Neural cell (in vitro differentiated cells): Measurements from ENCODE around the gene PLK2. TPM values are rescaled to one million over a fixed set of nuclear protein-coding genes. Genes with fewer than 3 reads are reported as not detected.

Experiments
- H2AFZ ChIP-seq: fragments of 200-600, 300-800 bp; sonication (generic), shearing (Covaris generic); 2 replicates; pipeline ENCODE4 v1.6.0; 2014; ENCODE audit warnings: low read depth, mild to moderate bottlenecking, antibody characterized with exemption, low read length, moderate library complexity
- H3F3A ChIP-seq: fragments of 200-600 bp; shearing (Covaris generic); 2 replicates; pipeline ENCODE4 v1.6.1; 2016; ENCODE audit warnings: mild to moderate bottlenecking, moderate library complexity, mixed read lengths, antibody characterized with exemption, low read length; ENCODE audit not compliant: insufficient read depth, poor library complexity, severe bottlenecking
- H3K27ac ChIP-seq: fragments of 200-600, 300-800 bp; sonication (generic), shearing (Covaris generic); 2 replicates; pipeline ENCODE4 v1.5.1; 2014; ENCODE audit warnings: mild to moderate bottlenecking, low read length, moderate library complexity
- H3K27me3 ChIP-seq: fragments of 300-800, 200-600 bp; sonication (generic), shearing (Covaris generic); 2 replicates; pipeline ENCODE4 v1.6.0; 2014; ENCODE audit warnings: mild to moderate bottlenecking, low read depth, low read length, moderate library complexity; ENCODE audit not compliant: insufficient read depth
- H3K36me3 ChIP-seq: fragments of 300-800, 200-600 bp; sonication (generic), shearing (Covaris generic); 2 replicates; pipeline ENCODE4 v1.5.1; 2014; ENCODE audit warnings: mild to moderate bottlenecking, antibody characterized with exemption, low read length, moderate library complexity; ENCODE audit not compliant: insufficient read depth
- H3K4me2 ChIP-seq: fragments of 300-800, 200-600 bp; sonication (generic), shearing (Covaris generic); 2 replicates; pipeline ENCODE4 v1.6.0; 2014; ENCODE audit warnings: mild to moderate bottlenecking, low read length
- H3K4me3 ChIP-seq: fragments of 300-800, 200-600 bp; sonication (generic), shearing (Covaris generic); 2 replicates; pipeline ENCODE4 v1.5.1; 2014; ENCODE audit warnings: mild to moderate bottlenecking, low read length, moderate library complexity
- H3K79me2 ChIP-seq: fragments of 200-600 bp; shearing (Covaris generic); replicated peaks from 2 replicates; pipeline ENCODE4 v1.6.0; 2014; ENCODE audit warnings: mild to moderate bottlenecking, low read length, moderate library complexity; ENCODE audit not compliant: insufficient read depth
- H3K9ac ChIP-seq: fragments of 300-800, 200-600 bp; sonication (generic), shearing (Covaris generic); 2 replicates; pipeline ENCODE4 v1.6.1; 2016; ENCODE audit warnings: mild to moderate bottlenecking, low read length, mixed read lengths
- H3K9me2 ChIP-seq: fragments of 200-600 bp; shearing (Covaris generic); 2 replicates; pipeline ENCODE4 v1.6.1; 2016; ENCODE audit warnings: mild to moderate bottlenecking, low read length, mixed read lengths; ENCODE audit not compliant: insufficient read depth
- H3K9me3 ChIP-seq: fragments of 200-600, 300-800 bp; sonication (generic), shearing (Covaris generic); 2 replicates; pipeline ENCODE4 v1.6.1; 2016; ENCODE audit warnings: mild to moderate bottlenecking, mixed run types, low read length, moderate library complexity, mixed read lengths
- H4K20me1 ChIP-seq: fragments of 200-600 bp; shearing (Covaris generic); 2 replicates; pipeline ENCODE4 v1.6.1; 2016; ENCODE audit warnings: mild to moderate bottlenecking, mixed run types; ENCODE audit not compliant: insufficient read depth
- EP300 ChIP-seq: fragments of 450-650 bp; conservative IDR thresholded peaks from 2 replicates; pipeline ENCODE4 v1.6.1; 2014; ENCODE audit warnings: antibody characterized with exemption, mild to moderate bottlenecking, moderate library complexity; ENCODE audit not compliant: poor library complexity, severe bottlenecking
- EZH2 ChIP-seq: fragments of 200-600, 300-800 bp; shearing (Covaris generic), sonication (generic); IDR thresholded peaks from 2 replicates; pipeline ENCODE4 v1.6.1; 2014; ENCODE audit warnings: antibody characterized with exemption, low read length, borderline replicate concordance, mild to moderate bottlenecking; ENCODE audit not compliant: insufficient read depth, poor library complexity, severe bottlenecking
- MXI1 ChIP-seq: fragments of 450-650 bp; conservative IDR thresholded peaks from 2 replicates; pipeline ENCODE4 v1.6.1; 2014; ENCODE audit warnings: antibody characterized with exemption, mild to moderate bottlenecking; ENCODE audit not compliant: poor library complexity, severe bottlenecking
- POLR2AphosphoS5 ChIP-seq: IDR thresholded peaks from 2 replicates; pipeline ENCODE4 v1.6.1; 2012
- RAD21 ChIP-seq: fragments of 450-650 bp; conservative IDR thresholded peaks from 2 replicates; pipeline ENCODE4 v1.6.1; 2014; ENCODE audit warnings: antibody characterized with exemption, mild to moderate bottlenecking, moderate library complexity
- SMC3 ChIP-seq: fragments of 450-650 bp; conservative IDR thresholded peaks from 2 replicates; pipeline ENCODE4 v1.6.1; 2014; ENCODE audit warnings: antibody characterized with exemption, mild to moderate bottlenecking, moderate library complexity; ENCODE audit not compliant: poor library complexity
- TAF1 ChIP-seq: IDR thresholded peaks from 2 replicates; pipeline ENCODE4 v1.6.1; 2012; ENCODE audit warnings: low read depth
- polyA minus RNA-seq: library from RNA; depleted of rRNA, polyadenylated mRNA; stranded (reverse); fragments of >200 nt; gene quantifications from 2 replicates; pipeline ENCODE4 v1.2.3, GENCODE V29; 2014
- polyA plus RNA-seq: library from polyadenylated mRNA; depleted of rRNA; stranded (reverse); fragments of >200 nt; gene quantifications from 2 replicates; pipeline ENCODE4 v1.2.3, GENCODE V29; 2014
- TF ChIP-seq, protein P1 (sequence below): fragments of 450-650 bp; IDR thresholded peaks from 2 replicates; pipeline ENCODE4 v1.5.1; 2014; ENCODE audit warnings: antibody characterized with exemption, mild to moderate bottlenecking, moderate library complexity; ENCODE audit not compliant: poor library complexity, severe bottlenecking
- TF ChIP-seq, protein P2 (sequence below): IDR thresholded peaks from 2 replicates; pipeline ENCODE4 v1.6.1; 2012; ENCODE audit warnings: borderline replicate concordance

The PLK2 gene
- polyA plus RNA-seq (309 and 385 TPM in 2 replicates), polyA minus RNA-seq (800 and 993 TPM in 2 replicates)

DNA sequence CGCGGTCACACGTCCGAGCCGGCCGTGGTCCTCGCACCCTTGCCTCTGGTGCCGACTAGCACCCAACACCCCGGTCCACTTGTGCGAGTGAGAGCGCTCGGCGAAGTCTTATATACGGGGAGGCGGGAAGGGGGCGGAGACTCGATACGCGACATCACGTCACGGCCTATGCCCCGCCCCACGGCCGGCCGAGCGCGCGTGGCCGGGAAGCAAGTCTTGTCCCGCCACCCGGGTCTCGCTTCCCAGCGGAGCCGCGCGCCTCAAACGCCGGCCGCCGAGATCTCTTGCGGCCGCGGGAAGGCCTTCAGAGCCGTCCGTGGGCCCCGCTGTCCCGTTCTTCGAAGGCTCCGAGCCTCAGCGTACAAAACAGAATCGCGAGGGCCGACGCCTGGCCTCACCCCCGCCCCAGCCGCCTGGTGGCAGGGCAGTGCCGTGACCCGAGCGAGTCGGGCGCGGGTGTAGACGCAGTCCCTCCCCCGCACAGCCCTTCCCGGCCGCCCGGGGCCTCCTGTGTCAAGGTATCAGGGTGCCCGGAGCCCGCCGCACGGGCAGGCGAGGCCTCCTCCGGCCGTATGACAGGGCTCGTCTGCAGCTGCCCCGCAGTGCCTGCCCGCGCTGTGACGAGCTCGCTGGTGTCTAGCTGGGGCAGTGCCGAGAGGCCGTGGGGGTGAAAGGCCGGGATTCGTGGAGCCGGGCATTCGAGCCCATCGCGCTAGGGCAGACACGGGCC lies at the start of gene PLK2:
Gene PLK2, minus strand, starts transcription at position 85 of the 730 bp plus-strand sequence. CDS start 127 bp downstream, outside the sequence.
- TF ChIP-seq, protein P1, sequence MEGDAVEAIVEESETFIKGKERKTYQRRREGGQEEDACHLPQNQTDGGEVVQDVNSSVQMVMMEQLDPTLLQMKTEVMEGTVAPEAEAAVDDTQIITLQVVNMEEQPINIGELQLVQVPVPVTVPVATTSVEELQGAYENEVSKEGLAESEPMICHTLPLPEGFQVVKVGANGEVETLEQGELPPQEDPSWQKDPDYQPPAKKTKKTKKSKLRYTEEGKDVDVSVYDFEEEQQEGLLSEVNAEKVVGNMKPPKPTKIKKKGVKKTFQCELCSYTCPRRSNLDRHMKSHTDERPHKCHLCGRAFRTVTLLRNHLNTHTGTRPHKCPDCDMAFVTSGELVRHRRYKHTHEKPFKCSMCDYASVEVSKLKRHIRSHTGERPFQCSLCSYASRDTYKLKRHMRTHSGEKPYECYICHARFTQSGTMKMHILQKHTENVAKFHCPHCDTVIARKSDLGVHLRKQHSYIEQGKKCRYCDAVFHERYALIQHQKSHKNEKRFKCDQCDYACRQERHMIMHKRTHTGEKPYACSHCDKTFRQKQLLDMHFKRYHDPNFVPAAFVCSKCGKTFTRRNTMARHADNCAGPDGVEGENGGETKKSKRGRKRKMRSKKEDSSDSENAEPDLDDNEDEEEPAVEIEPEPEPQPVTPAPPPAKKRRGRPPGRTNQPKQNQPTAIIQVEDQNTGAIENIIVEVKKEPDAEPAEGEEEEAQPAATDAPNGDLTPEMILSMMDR: no peak
- TF ChIP-seq SMC3: no peak
- no peak for TF ChIP-seq EZH2
- TF ChIP-seq EP300: no peak
- TF ChIP-seq RAD21: no peak
- peak; percentile 100 for TF ChIP-seq POLR2AphosphoS5
- TF ChIP-seq, protein P2, sequence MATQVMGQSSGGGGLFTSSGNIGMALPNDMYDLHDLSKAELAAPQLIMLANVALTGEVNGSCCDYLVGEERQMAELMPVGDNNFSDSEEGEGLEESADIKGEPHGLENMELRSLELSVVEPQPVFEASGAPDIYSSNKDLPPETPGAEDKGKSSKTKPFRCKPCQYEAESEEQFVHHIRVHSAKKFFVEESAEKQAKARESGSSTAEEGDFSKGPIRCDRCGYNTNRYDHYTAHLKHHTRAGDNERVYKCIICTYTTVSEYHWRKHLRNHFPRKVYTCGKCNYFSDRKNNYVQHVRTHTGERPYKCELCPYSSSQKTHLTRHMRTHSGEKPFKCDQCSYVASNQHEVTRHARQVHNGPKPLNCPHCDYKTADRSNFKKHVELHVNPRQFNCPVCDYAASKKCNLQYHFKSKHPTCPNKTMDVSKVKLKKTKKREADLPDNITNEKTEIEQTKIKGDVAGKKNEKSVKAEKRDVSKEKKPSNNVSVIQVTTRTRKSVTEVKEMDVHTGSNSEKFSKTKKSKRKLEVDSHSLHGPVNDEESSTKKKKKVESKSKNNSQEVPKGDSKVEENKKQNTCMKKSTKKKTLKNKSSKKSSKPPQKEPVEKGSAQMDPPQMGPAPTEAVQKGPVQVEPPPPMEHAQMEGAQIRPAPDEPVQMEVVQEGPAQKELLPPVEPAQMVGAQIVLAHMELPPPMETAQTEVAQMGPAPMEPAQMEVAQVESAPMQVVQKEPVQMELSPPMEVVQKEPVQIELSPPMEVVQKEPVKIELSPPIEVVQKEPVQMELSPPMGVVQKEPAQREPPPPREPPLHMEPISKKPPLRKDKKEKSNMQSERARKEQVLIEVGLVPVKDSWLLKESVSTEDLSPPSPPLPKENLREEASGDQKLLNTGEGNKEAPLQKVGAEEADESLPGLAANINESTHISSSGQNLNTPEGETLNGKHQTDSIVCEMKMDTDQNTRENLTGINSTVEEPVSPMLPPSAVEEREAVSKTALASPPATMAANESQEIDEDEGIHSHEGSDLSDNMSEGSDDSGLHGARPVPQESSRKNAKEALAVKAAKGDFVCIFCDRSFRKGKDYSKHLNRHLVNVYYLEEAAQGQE: peak; percentile 95
- peak; percentile 97 for TF ChIP-seq TAF1
- peak; percentile 71 for TF ChIP-seq MXI1
- H3K9me3 ChIP-seq: no peaks in the 10 kb centered on the region
- H3K79me2 ChIP-seq: peaks cover 42% of the 10 kb centered on the region
- no peaks in the 10 kb centered on the region for H3K9me2 ChIP-seq
- H3F3A ChIP-seq: no peaks in the 10 kb centered on the region
- H3K4me2 ChIP-seq: peak within 1 kb of the TSS; percentile 43
- peak within 1 kb of the TSS; percentile 56 for H2AFZ ChIP-seq
- peak within 1 kb of the TSS; percentile 88 for H3K4me3 ChIP-seq
- no peaks in the 10 kb centered on the region for H3K27me3 ChIP-seq
- peak within 1 kb of the TSS; percentile 92 for H3K27ac ChIP-seq
- peaks cover 5% of the 10 kb centered on the region for H4K20me1 ChIP-seq
- peaks cover 20% of the 10 kb centered on the region for H3K36me3 ChIP-seq
- H3K9ac ChIP-seq: peak within 1 kb of the TSS; percentile 96

DNA sequence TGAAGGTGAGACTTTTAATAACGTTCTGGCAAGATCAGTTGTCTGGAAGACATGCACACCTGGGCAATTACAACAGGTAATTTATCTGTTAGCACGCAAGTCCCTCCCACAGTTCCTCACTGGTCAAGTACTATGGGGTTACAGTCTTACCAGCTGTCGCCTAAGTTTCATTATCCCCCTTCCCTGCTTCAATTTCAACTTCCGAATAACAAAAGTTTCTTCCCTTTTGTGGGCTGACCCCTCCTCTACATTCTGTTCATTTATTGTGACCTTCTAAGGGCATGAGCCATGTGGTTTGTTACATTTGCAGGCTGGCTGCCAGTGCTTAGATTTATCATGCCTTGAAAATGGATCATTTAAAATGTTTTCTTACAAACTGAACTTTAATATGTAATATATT lies 47.8 kb upstream of the PLK2 start:
- H3K4me3 ChIP-seq: no peak overlapping the region
- no peaks in the 10 kb centered on the region for H3K79me2 ChIP-seq
- no peak overlapping the region for H2AFZ ChIP-seq
- no peak overlapping the region for H3K9ac ChIP-seq
- H3K9me3 ChIP-seq: no peaks in the 10 kb centered on the region
- TF ChIP-seq SMC3 (no peak), MXI1 (no peak), TAF1 (no peak), RAD21 (no peak), EZH2 (no peak), POLR2AphosphoS5 (no peak), EP300 (no peak)
- TF ChIP-seq, protein P2: no peak
- TF ChIP-seq, protein P1: no peak
- no peaks in the 10 kb centered on the region for H4K20me1 ChIP-seq
- no peaks in the 10 kb centered on the region for H3K36me3 ChIP-seq
- H3K9me2 ChIP-seq: no peaks in the 10 kb centered on the region
- H3K4me2 ChIP-seq: no peak overlapping the region
- H3K27me3 ChIP-seq: no peaks in the 10 kb centered on the region
- no peaks in the 10 kb centered on the region for H3F3A ChIP-seq
- H3K27ac ChIP-seq: no peak overlapping the region
